Activated T-cell treated with anti-CD3 and anti-CD28 coated beads for 48 hours (primary cell): ENCODE measurements around the gene LGR4.

Experiments
- DNase-seq: peaks from one replicate; pipeline ENCODE4 v3.0.0-alpha.2; 2020; ENCODE audit warnings: low read depth

The LGR4 gene

GRCh38 chr11:27482793-27483192 lies 10.2 kb upstream of the LGR4 start:
- no peak for DNase-seq

- DNase-seq: no peak
These were observed 9.4 kb upstream of the LGR4 start for GRCh38 chr11:27481992-27482391.

- DNase-seq: no peak
These were observed 5.2 kb upstream of the LGR4 start for GRCh38 chr11:27477831-27478230.

GRCh38 chr11:27477243-27477642 lies 4.7 kb upstream of the LGR4 start:
- no peak for DNase-seq

- DNase-seq: no peak
These were observed 3.0 kb upstream of the LGR4 start for GRCh38 chr11:27475622-27476021.

- DNase-seq: no peak
These were observed 422 bp upstream of the LGR4 start for GRCh38 chr11:27473017-27473406.

- peak; percentile 5 for DNase-seq
These were observed 797 bp downstream of the LGR4 start for GRCh38 chr11:27471589-27472397.

- no peak for DNase-seq
These were observed 1.6 kb downstream of the LGR4 start for GRCh38 chr11:27470826-27471588.

GRCh38 chr11:27470166-27470565 lies 2.4 kb downstream of the LGR4 start:
- DNase-seq: no peak

GRCh38 chr11:27468995-27469695 lies 3.4 kb downstream of the LGR4 start:
- no peak for DNase-seq

GRCh38 chr11:27468209-27468994 lies 4.2 kb downstream of the LGR4 start:
- no peak for DNase-seq

GRCh38 chr11:27467181-27467913 lies 5.2 kb downstream of the LGR4 start:
- no peak for DNase-seq

- no peak for DNase-seq
These were observed 6.2 kb downstream of the LGR4 start for GRCh38 chr11:27466363-27466762.

- DNase-seq: no peak
These were observed 7.0 kb downstream of the LGR4 start for GRCh38 chr11:27465629-27466028.

GRCh38 chr11:27464909-27465308 lies 7.7 kb downstream of the LGR4 start:
- no peak for DNase-seq

- no peak for DNase-seq
These were observed 8.3 kb downstream of the LGR4 start for GRCh38 chr11:27464289-27464696.

- no peak for DNase-seq
These were observed 10.0 kb downstream of the LGR4 start for GRCh38 chr11:27462543-27462942.

GRCh38 chr11:27460158-27460978 lies 12.2 kb downstream of the LGR4 start:
- DNase-seq: no peak

GRCh38 chr11:27459191-27459590 lies 13.4 kb downstream of the LGR4 start:
- no peak for DNase-seq

GRCh38 chr11:27458182-27458581 lies 14.4 kb downstream of the LGR4 start:
- no peak for DNase-seq
